WTC11 (cell line): ENCODE measurements around the gene TCF3.

Source experiments
- ATF1 ChIP-seq: sonication (generic); formaldehyde crosslinking; IDR thresholded peaks from 2 replicates; pipeline ENCODE4 v1.8.1; 2023; ENCODE audit warnings: mild to moderate bottlenecking, moderate library complexity, missing genetic modification reagents
- ATF2 ChIP-seq: sonication (generic); formaldehyde crosslinking; IDR thresholded peaks from 2 replicates; pipeline ENCODE4 v1.8.1; 2022; ENCODE audit warnings: low read depth, missing genetic modification reagents, borderline replicate concordance
- CREB1 ChIP-seq: sonication (generic); formaldehyde crosslinking; IDR thresholded peaks from 2 replicates; pipeline ENCODE4 v1.8.0; 2023; ENCODE audit warnings: mild to moderate bottlenecking, missing genetic modification reagents
- CTCF ChIP-seq: fragments of 200-600 bp; IDR thresholded peaks from 2 replicates; pipeline ENCODE4 v1.8.0; 2022; ENCODE audit warnings: antibody characterized with exemption
- IRF2 ChIP-seq: sonication (generic); formaldehyde crosslinking; IDR thresholded peaks from 2 replicates; pipeline ENCODE4 v1.8.0; 2022; ENCODE audit warnings: low read depth, missing genetic modification reagents, borderline replicate concordance
- NR3C1 ChIP-seq: sonication (generic); formaldehyde crosslinking; conservative IDR thresholded peaks from 2 replicates; pipeline ENCODE4 v1.8.1; 2023; ENCODE audit warnings: low read depth, mild to moderate bottlenecking, missing genetic modification reagents
- TEAD4 ChIP-seq: sonication (generic); formaldehyde crosslinking; IDR thresholded peaks from 2 replicates; pipeline ENCODE4 v1.8.0; 2022; ENCODE audit warnings: mild to moderate bottlenecking, missing genetic modification reagents
- ZNF219 ChIP-seq: sonication (generic); formaldehyde crosslinking; IDR thresholded peaks from 2 replicates; pipeline ENCODE4 v1.8.0; 2023; ENCODE audit warnings: missing genetic modification reagents, mild to moderate bottlenecking, borderline replicate concordance
- ZNF232 ChIP-seq: sonication (generic); formaldehyde crosslinking; IDR thresholded peaks from 2 replicates; pipeline ENCODE4 v1.8.0; 2022; ENCODE audit warnings: mild to moderate bottlenecking, missing genetic modification reagents
- ZNF263 ChIP-seq: sonication (generic); formaldehyde crosslinking; IDR thresholded peaks from 2 replicates; pipeline ENCODE4 v1.8.1; 2022; ENCODE audit warnings: low read depth, mild to moderate bottlenecking, moderate library complexity, missing genetic modification reagents
- ZNF416 ChIP-seq: fragments of 250-450 bp; sonication (Bioruptor Pico); IDR thresholded peaks from 2 replicates; pipeline ENCODE4 v1.9.0; 2021; ENCODE audit warnings: mild to moderate bottlenecking, inconsistent platforms

- TF ChIP-seq NR3C1 (no peak), CTCF (no peak), ATF1 (CRISPR knock-in tag) (no peak), ZNF232 (CRISPR knock-in tag) (no peak), ZNF263 (CRISPR knock-in tag) (no peak), ATF2 (CRISPR knock-in tag) (no peak), ZNF416 (CRISPR knock-in tag) (no peak), CREB1 (CRISPR knock-in tag) (no peak), IRF2 (CRISPR knock-in tag) (no peak), TEAD4 (no peak), ZNF219 (CRISPR knock-in tag) (no peak)
These were observed 67.2 kb downstream of the TCF3 start for GRCh38 chr19:1585243-1585580.
